Mammary epithelial cell (primary cell): ENCODE measurements around the gene GPR151.

Source experiments
- CTCF ChIP-seq, 2 donors: IDR thresholded peaks in 1 of 2; conservative IDR thresholded peaks in 1 of 2; 2 replicates each; pipeline ENCODE4 v1.5.1; 2011 to 2012; ENCODE audit warnings: inconsistent platforms in 2 of 2, low read length in 2 of 2, mild to moderate bottlenecking in 2 of 2, control low read depth in 1 of 2, low read depth in 1 of 2; ENCODE audit not compliant: insufficient read depth in 1 of 2; ENCODE audit errors: extremely low read depth in 1 of 2
- EZH2 ChIP-seq: IDR thresholded peaks from 2 replicates; pipeline ENCODE4 v1.6.1; 2012; ENCODE audit warnings: low read length, inconsistent platforms, borderline replicate concordance

GRCh38 chr5:146540414-146540813, 24.4 kb upstream of the GPR151 start:
- TF ChIP-seq CTCF (conservative IDR thresholded peaks at IDR 0.05 in 1 of 2, IDR thresholded peaks at IDR 0.05 in 1 of 2; ENCODE audit: extremely low read depth in 1 of 2, insufficient read depth in 1 of 2, low read depth in 1 of 2, low read length in 2 of 2) (no peak), EZH2 (no peak)
